Liver (tissue), 3 donors: ENCODE results near the gene PLA2G4D.

ENCODE experiments used
- FOXA1 ChIP-seq: IDR thresholded peaks from 2 replicates; pipeline ENCODE4 v1.6.1; 2016; ENCODE audit warnings: antibody characterized with exemption
- GABPA ChIP-seq, 2 donors: IDR thresholded peaks in 1 of 2; conservative IDR thresholded peaks in 1 of 2; 2 replicates each; pipeline ENCODE4 v1.6.1; 2016; ENCODE audit warnings: antibody characterized with exemption in 2 of 2, mild to moderate bottlenecking in 1 of 2, moderate library complexity in 1 of 2
- JUND ChIP-seq, 2 donors: IDR thresholded peaks; 2 replicates each; pipeline ENCODE4 v1.6.1; 2016; ENCODE audit warnings: antibody characterized with exemption in 2 of 2
- RAD21 ChIP-seq, 2 donors: IDR thresholded peaks; 2 replicates each; pipeline ENCODE4 v1.6.1; 2016; ENCODE audit warnings: antibody characterized with exemption in 2 of 2, mild to moderate bottlenecking in 2 of 2
- TAF1 ChIP-seq: conservative IDR thresholded peaks from 2 replicates; pipeline ENCODE4 v1.6.1; 2016; ENCODE audit warnings: antibody characterized with exemption, mild to moderate bottlenecking
- TF ChIP-seq, protein P1 (sequence below): fragments of 150-350 bp; IDR thresholded peaks from 2 replicates; pipeline ENCODE4 v1.5.1; 2017; ENCODE audit warnings: improper control_type of control experiment, low read depth, low read length; ENCODE audit not compliant: missing input control
- TF ChIP-seq, protein P2 (sequence below): IDR thresholded peaks from 2 replicates; pipeline ENCODE4 v1.6.1; 2016; ENCODE audit warnings: antibody characterized with exemption
- TF ChIP-seq, protein P3 (sequence below): IDR thresholded peaks from 2 replicates; pipeline ENCODE4 v1.6.1; 2016; ENCODE audit warnings: antibody characterized with exemption, mild to moderate bottlenecking
- TF ChIP-seq, protein P4 (sequence below): IDR thresholded peaks from 2 replicates; pipeline ENCODE4 v1.6.1; 2016; ENCODE audit warnings: antibody characterized with exemption
- TF ChIP-seq, protein P5 (sequence below): IDR thresholded peaks from 2 replicates; pipeline ENCODE4 v1.6.1; 2016; ENCODE audit warnings: antibody characterized with exemption
- donor health status: healthy.
- donor health status: healthy.

DNA sequence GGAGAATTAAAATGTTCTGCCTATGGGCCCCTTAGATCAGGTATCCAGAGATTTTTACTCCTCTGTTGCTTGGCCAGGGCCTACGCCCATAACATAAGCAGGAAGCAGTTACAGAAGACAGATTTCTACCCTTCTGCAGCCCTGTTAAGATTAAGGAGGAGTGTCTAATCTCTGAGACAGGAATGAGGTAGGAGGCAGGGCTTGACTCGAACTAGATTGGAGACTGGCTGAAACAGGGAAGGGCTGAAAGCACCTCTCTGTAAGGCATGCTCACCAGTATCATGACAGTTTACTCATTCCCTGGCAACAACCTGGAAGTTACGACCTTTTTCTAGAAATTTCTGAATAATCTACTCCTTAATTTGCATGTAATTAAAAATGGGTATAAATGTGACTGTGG is 16.7 kb downstream of the PLA2G4D start:
- TF ChIP-seq, protein P1, sequence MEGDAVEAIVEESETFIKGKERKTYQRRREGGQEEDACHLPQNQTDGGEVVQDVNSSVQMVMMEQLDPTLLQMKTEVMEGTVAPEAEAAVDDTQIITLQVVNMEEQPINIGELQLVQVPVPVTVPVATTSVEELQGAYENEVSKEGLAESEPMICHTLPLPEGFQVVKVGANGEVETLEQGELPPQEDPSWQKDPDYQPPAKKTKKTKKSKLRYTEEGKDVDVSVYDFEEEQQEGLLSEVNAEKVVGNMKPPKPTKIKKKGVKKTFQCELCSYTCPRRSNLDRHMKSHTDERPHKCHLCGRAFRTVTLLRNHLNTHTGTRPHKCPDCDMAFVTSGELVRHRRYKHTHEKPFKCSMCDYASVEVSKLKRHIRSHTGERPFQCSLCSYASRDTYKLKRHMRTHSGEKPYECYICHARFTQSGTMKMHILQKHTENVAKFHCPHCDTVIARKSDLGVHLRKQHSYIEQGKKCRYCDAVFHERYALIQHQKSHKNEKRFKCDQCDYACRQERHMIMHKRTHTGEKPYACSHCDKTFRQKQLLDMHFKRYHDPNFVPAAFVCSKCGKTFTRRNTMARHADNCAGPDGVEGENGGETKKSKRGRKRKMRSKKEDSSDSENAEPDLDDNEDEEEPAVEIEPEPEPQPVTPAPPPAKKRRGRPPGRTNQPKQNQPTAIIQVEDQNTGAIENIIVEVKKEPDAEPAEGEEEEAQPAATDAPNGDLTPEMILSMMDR: no peak
- TF ChIP-seq, protein P2, sequence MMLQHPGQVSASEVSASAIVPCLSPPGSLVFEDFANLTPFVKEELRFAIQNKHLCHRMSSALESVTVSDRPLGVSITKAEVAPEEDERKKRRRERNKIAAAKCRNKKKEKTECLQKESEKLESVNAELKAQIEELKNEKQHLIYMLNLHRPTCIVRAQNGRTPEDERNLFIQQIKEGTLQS: no peak
- TF ChIP-seq GABPA (IDR thresholded peaks at IDR 0.05 in 1 of 2, conservative IDR thresholded peaks at IDR 0.05 in 1 of 2): no peak
- TF ChIP-seq, protein P3, sequence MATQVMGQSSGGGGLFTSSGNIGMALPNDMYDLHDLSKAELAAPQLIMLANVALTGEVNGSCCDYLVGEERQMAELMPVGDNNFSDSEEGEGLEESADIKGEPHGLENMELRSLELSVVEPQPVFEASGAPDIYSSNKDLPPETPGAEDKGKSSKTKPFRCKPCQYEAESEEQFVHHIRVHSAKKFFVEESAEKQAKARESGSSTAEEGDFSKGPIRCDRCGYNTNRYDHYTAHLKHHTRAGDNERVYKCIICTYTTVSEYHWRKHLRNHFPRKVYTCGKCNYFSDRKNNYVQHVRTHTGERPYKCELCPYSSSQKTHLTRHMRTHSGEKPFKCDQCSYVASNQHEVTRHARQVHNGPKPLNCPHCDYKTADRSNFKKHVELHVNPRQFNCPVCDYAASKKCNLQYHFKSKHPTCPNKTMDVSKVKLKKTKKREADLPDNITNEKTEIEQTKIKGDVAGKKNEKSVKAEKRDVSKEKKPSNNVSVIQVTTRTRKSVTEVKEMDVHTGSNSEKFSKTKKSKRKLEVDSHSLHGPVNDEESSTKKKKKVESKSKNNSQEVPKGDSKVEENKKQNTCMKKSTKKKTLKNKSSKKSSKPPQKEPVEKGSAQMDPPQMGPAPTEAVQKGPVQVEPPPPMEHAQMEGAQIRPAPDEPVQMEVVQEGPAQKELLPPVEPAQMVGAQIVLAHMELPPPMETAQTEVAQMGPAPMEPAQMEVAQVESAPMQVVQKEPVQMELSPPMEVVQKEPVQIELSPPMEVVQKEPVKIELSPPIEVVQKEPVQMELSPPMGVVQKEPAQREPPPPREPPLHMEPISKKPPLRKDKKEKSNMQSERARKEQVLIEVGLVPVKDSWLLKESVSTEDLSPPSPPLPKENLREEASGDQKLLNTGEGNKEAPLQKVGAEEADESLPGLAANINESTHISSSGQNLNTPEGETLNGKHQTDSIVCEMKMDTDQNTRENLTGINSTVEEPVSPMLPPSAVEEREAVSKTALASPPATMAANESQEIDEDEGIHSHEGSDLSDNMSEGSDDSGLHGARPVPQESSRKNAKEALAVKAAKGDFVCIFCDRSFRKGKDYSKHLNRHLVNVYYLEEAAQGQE: no peak
- TF ChIP-seq, protein P4, sequence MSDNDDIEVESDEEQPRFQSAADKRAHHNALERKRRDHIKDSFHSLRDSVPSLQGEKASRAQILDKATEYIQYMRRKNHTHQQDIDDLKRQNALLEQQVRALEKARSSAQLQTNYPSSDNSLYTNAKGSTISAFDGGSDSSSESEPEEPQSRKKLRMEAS: no peak
- no peak for TF ChIP-seq TAF1
- TF ChIP-seq FOXA1: no peak
- TF ChIP-seq RAD21 (IDR thresholded peaks at IDR 0.05): no peak
- no peak for TF ChIP-seq JUND (IDR thresholded peaks at IDR 0.05)
- TF ChIP-seq, protein P5, sequence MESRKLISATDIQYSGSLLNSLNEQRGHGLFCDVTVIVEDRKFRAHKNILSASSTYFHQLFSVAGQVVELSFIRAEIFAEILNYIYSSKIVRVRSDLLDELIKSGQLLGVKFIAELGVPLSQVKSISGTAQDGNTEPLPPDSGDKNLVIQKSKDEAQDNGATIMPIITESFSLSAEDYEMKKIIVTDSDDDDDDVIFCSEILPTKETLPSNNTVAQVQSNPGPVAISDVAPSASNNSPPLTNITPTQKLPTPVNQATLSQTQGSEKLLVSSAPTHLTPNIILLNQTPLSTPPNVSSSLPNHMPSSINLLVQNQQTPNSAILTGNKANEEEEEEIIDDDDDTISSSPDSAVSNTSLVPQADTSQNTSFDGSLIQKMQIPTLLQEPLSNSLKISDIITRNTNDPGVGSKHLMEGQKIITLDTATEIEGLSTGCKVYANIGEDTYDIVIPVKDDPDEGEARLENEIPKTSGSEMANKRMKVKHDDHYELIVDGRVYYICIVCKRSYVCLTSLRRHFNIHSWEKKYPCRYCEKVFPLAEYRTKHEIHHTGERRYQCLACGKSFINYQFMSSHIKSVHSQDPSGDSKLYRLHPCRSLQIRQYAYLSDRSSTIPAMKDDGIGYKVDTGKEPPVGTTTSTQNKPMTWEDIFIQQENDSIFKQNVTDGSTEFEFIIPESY: no peak
